Activated CD4-positive, alpha-beta T cell treated with anti-CD3 and anti-CD28 coated beads, Interleukin-2, amount 50 U/mL, for 1 hour (primary cell): ENCODE measurements around the gene ZMYND11.

Experiments used
- DNase-seq: peaks from one replicate; pipeline ENCODE4 v3.0.0-alpha.2; 2020

Gene ZMYND11

GRCh38 chr10:135132-135600 lies at the start of gene ZMYND11:
TSS of gene ZMYND11 (plus strand) at chr10:135455. CDS start at chr10:180013, 44,558 bp downstream.
- peak; percentile 67 for DNase-seq

GRCh38 chr10:86031-86430 lies 49.2 kb upstream of the ZMYND11 start:
- no peak for DNase-seq

- DNase-seq, result no peak
Observed at GRCh38 chr10:87177-88080, 47.8 kb upstream of the ZMYND11 start.

GRCh38 chr10:88253-88652 lies 47.0 kb upstream of the ZMYND11 start:
- no peak for DNase-seq

- DNase-seq, result no peak
Observed at GRCh38 chr10:89248-89647, 46.0 kb upstream of the ZMYND11 start.

- DNase-seq, result no peak
Observed at GRCh38 chr10:90161-90560, 45.1 kb upstream of the ZMYND11 start.

- no peak for DNase-seq
Observed at GRCh38 chr10:91313-91712, 43.9 kb upstream of the ZMYND11 start.

GRCh38 chr10:92153-92552 lies 43.1 kb upstream of the ZMYND11 start:
- DNase-seq, result no peak

GRCh38 chr10:92846-93245 lies 42.4 kb upstream of the ZMYND11 start:
- DNase-seq, result no peak

- no peak for DNase-seq
Observed at GRCh38 chr10:94613-95012, 40.6 kb upstream of the ZMYND11 start.

GRCh38 chr10:95356-96115 lies 39.7 kb upstream of the ZMYND11 start:
- no peak for DNase-seq

GRCh38 chr10:96466-96865 lies 38.8 kb upstream of the ZMYND11 start:
- no peak for DNase-seq

- no peak for DNase-seq
Observed at GRCh38 chr10:104416-104815, 30.8 kb upstream of the ZMYND11 start.

GRCh38 chr10:104862-105565 lies 30.2 kb upstream of the ZMYND11 start:
- DNase-seq, result no peak

- DNase-seq, result no peak
Observed at GRCh38 chr10:105806-106205, 29.4 kb upstream of the ZMYND11 start.

GRCh38 chr10:106740-107139 lies 28.5 kb upstream of the ZMYND11 start:
- no peak for DNase-seq

- DNase-seq, result no peak
Observed at GRCh38 chr10:112246-112645, 23.0 kb upstream of the ZMYND11 start.

GRCh38 chr10:124874-125273 lies 10.4 kb upstream of the ZMYND11 start:
- no peak for DNase-seq

GRCh38 chr10:127612-128432 lies 7.4 kb upstream of the ZMYND11 start:
- DNase-seq, result peak; percentile 17

GRCh38 chr10:129810-130209 lies 5.4 kb upstream of the ZMYND11 start:
- no peak for DNase-seq

- DNase-seq, result no peak
Observed at GRCh38 chr10:132946-133898, 2.0 kb upstream of the ZMYND11 start.
